ENCODE measurements around the gene MYO3A.

GRCh38 chr10:25972631-25973030 lies 38.6 kb downstream of the MYO3A start:
- TF ChIP-seq CTCF (IDR thresholded peaks at IDR 0.05) (no peak), POLR2A (IDR thresholded peaks at IDR 0.05) (no peak), EP300 (IDR thresholded peaks at IDR 0.05) (no peak)

All from tibial nerve (tissue), 4 donors.